Measurements from ENCODE around the gene GOLT1B. TPM values are rescaled to one million over a fixed set of nuclear protein-coding genes. Genes with fewer than 3 reads are reported as not detected.

Gene GOLT1B
- total RNA-seq, 1 donor from 2014 or later = 90.3 TPM

Other genes with a start within 250 kb of the GOLT1B start
- 0.05 and 0.32 TPM in 2 replicates for gene SLCO1A2, start 166.9 kb upstream of the GOLT1B start, total RNA-seq
- gene IAPP, start 128.9 kb upstream of the GOLT1B start, total RNA-seq = not detected in 2 replicates
- 10.9 and 11.3 TPM in 2 replicates for gene PYROXD1, start 64.1 kb upstream of the GOLT1B start, total RNA-seq
- 49.1 and 49.7 TPM in 2 replicates for gene RECQL, start 154 bp upstream of the GOLT1B start, total RNA-seq
- 19.8 and 26.1 TPM in 2 replicates for gene SPX, start 24.5 kb downstream of the GOLT1B start, total RNA-seq
- not detected in 2 replicates for gene GYS2, start 103.1 kb downstream of the GOLT1B start, total RNA-seq
- gene LDHB, start 156.1 kb downstream of the GOLT1B start, total RNA-seq = 698 and 775 TPM in 2 replicates

All from astrocyte (in vitro differentiated cells and primary cell).